ENCODE measurements around the gene GTF3A. TPM values are rescaled to one million over a fixed set of nuclear protein-coding genes. Genes with fewer than 3 reads are reported as not detected.

GTF3A gene
- total RNA-seq, 1 experiment from 2014 or later = 88.7 TPM

GRCh38 chr13:27472441-27472840, 48.0 kb downstream of the GTF3A start:
- no peak for TF ChIP-seq ETV6 (CRISPR knock-in tag; IDR thresholded peaks at IDR 0.05)
- TF ChIP-seq PRRX2 (CRISPR knock-in tag; IDR thresholded peaks at IDR 0.05) = no peak
- TF ChIP-seq ATF3 (CRISPR knock-in tag; conservative IDR thresholded peaks at IDR 0.05) = no peak
- no peak for TF ChIP-seq TEAD4 (CRISPR knock-in tag; IDR thresholded peaks at IDR 0.05)
- TF ChIP-seq JUN (CRISPR knock-in tag; IDR thresholded peaks at IDR 0.05) = no peak
- TF ChIP-seq ZNF425 (CRISPR knock-in tag; conservative IDR thresholded peaks at IDR 0.05) = no peak
- no peak for TF ChIP-seq IRF2 (CRISPR knock-in tag; IDR thresholded peaks at IDR 0.05; ENCODE audit: borderline replicate concordance, low read depth)
- no peak for TF ChIP-seq FOXP1 (CRISPR knock-in tag; IDR thresholded peaks at IDR 0.05; ENCODE audit: borderline replicate concordance)
- no peak for TF ChIP-seq ZNF232 (CRISPR knock-in tag; IDR thresholded peaks at IDR 0.05)
- no peak for TF ChIP-seq ZNF138 (CRISPR knock-in tag; conservative IDR thresholded peaks at IDR 0.05)
- no peak for TF ChIP-seq NR2C2 (CRISPR knock-in tag; IDR thresholded peaks at IDR 0.05)
- no peak for TF ChIP-seq NFATC4 (CRISPR knock-in tag; IDR thresholded peaks at IDR 0.05)
- no peak for TF ChIP-seq RORB (CRISPR knock-in tag; IDR thresholded peaks at IDR 0.05)
- TF ChIP-seq USF2 (CRISPR knock-in tag; IDR thresholded peaks at IDR 0.05) = no peak
- peaks cover 10% of the 10 kb centered on the region for H3K9me3 Mint-ChIP-seq
- no peak for DNase-seq (ENCODE audit: low spot score)
- peaks cover 4% of the 10 kb centered on the region for H3K4me1 Mint-ChIP-seq
- no peak overlapping the region for H3K27ac Mint-ChIP-seq
- no peak overlapping the region for H3K4me3 Mint-ChIP-seq
- H3K27me3 Mint-ChIP-seq (ENCODE audit: low read depth) = no peaks in the 10 kb centered on the region
- H3K36me3 Mint-ChIP-seq = 0 out of 2 replicates have a peak, but pooled peaks cover 2% of the 10 kb centered on the region
- ATAC-seq = no peak
- ChIA-PET POLR2A (no interaction called here), CTCF (interaction anchor here (1.0 kb wide), 1 partner anchor 61 kb away, joined by 3 read pairs; no protein-coding TSS in a partner anchor)

- H3K4me1 Mint-ChIP-seq = peaks cover 7% of the 10 kb centered on the region
- ChIA-PET CTCF (no interaction called here), POLR2A (no interaction called here)
- DNase-seq (ENCODE audit: low spot score) = no peak
- H3K27me3 Mint-ChIP-seq (ENCODE audit: low read depth) = no peaks in the 10 kb centered on the region
- TF ChIP-seq GTF2I (CRISPR knock-in tag; conservative IDR thresholded peaks at IDR 0.05) (no peak), NFE2L1 (CRISPR knock-in tag; IDR thresholded peaks at IDR 0.05) (no peak), RORB (CRISPR knock-in tag; IDR thresholded peaks at IDR 0.05) (no peak), MXD4 (CRISPR knock-in tag; IDR thresholded peaks at IDR 0.05; ENCODE audit: borderline replicate concordance) (no peak), FOXJ3 (CRISPR knock-in tag; IDR thresholded peaks at IDR 0.05; ENCODE audit: borderline replicate concordance) (no peak), MAX (CRISPR knock-in tag; IDR thresholded peaks at IDR 0.05) (no peak)
- ATAC-seq = no peak
- no peak overlapping the region for H3K27ac Mint-ChIP-seq
- H3K9me3 Mint-ChIP-seq = peaks cover 10% of the 10 kb centered on the region
- H3K36me3 Mint-ChIP-seq = 0 out of 2 replicates have a peak, but pooled peaks cover 2% of the 10 kb centered on the region
- H3K4me3 Mint-ChIP-seq = no peak overlapping the region
Measured at GRCh38 chr13:27472941-27473340, 48.5 kb downstream of the GTF3A start.

GRCh38 chr13:27474751-27475268, 50.4 kb downstream of the GTF3A start:
- ChIA-PET POLR2A (no interaction called here), CTCF (interaction anchor here (1.9 kb wide), 1 partner anchor 352 kb away, joined by 8 read pairs; no protein-coding TSS in a partner anchor)
- DNase-seq (ENCODE audit: low spot score) = no peak
- no peak overlapping the region for H3K27ac Mint-ChIP-seq
- no peak for ATAC-seq
- H3K4me1 Mint-ChIP-seq = peaks cover 7% of the 10 kb centered on the region
- H3K4me3 Mint-ChIP-seq = no peak overlapping the region
- H3K27me3 Mint-ChIP-seq (ENCODE audit: low read depth) = no peaks in the 10 kb centered on the region
- H3K9me3 Mint-ChIP-seq = no peaks in the 10 kb centered on the region
- no peaks in the 10 kb centered on the region for H3K36me3 Mint-ChIP-seq
- TF ChIP-seq NR2C2 (CRISPR knock-in tag; IDR thresholded peaks at IDR 0.05) (no peak), ATF1 (CRISPR knock-in tag; IDR thresholded peaks at IDR 0.05) (no peak), ZMAT4 (CRISPR knock-in tag; IDR thresholded peaks at IDR 0.05) (no peak), ZNF423 (CRISPR knock-in tag; IDR thresholded peaks at IDR 0.05) (no peak), PRDM15 (CRISPR knock-in tag; IDR thresholded peaks at IDR 0.05) (no peak), ATF6 (CRISPR knock-in tag; IDR thresholded peaks at IDR 0.05) (no peak)

Data from WTC11 (cell line).